Activated T-cell treated with anti-CD3 and anti-CD28 coated beads, Interleukin-2, amount 50 U/mL, for 72 hours (primary cell): ENCODE results near the gene AK1. TPM values are rescaled to one million over a fixed set of nuclear protein-coding genes. Genes with fewer than 3 reads are reported as not detected.
"Not testable (repeated sequence)": the region's sequence is repeated elsewhere in the genome, so short reads cannot be mapped to it uniquely, and the experiment has no call there.

Experiments used
- ATAC-seq, 2 donors: fragments of 150-1000 bp; cut with Tn5 transposase; replicated peaks in 1 of 2; 2 replicates each; pipeline ENCODE4 v1.10.0; 2021; ENCODE audit warnings: moderate library complexity in 2 of 2, mild to moderate bottlenecking in 1 of 2
- DNase-seq, 2 donors: peaks; one replicate each; pipeline ENCODE4 v3.0.0; 2021 to 2022; ENCODE audit warnings: mixed read lengths in 1 of 2
- H3K27ac Mint-ChIP-seq: one replicate; pipeline ENCODE4 v1.8.0; 2022; ENCODE audit warnings: mild to moderate bottlenecking, moderate library complexity, mixed read lengths
- H3K27me3 Mint-ChIP-seq: one replicate; pipeline ENCODE4 v1.8.0; 2022; ENCODE audit warnings: low read depth, mixed read lengths
- H3K36me3 Mint-ChIP-seq, 2 donors: one replicate each; pipeline ENCODE4 v1.8.0; 2022; ENCODE audit warnings: mixed read lengths in 2 of 2, mild to moderate bottlenecking in 1 of 2; ENCODE audit not compliant: insufficient read depth in 2 of 2
- H3K4me1 Mint-ChIP-seq: one replicate; pipeline ENCODE4 v1.8.0; 2022; ENCODE audit warnings: low read depth, mixed read lengths
- H3K4me3 Mint-ChIP-seq, 2 donors: one replicate each; pipeline ENCODE4 v1.8.0; 2022; ENCODE audit warnings: mild to moderate bottlenecking in 2 of 2, mixed read lengths in 2 of 2, moderate library complexity in 2 of 2
- H3K9me3 Mint-ChIP-seq, 2 donors: one replicate each; pipeline ENCODE4 v1.8.0; 2022; ENCODE audit warnings: mixed read lengths in 2 of 2
- total RNA-seq, 2 donors: library from RNA; stranded (reverse); gene quantifications; one replicate each; pipeline ENCODE4 v1.2.3, GENCODE V29; 2022

AK1 gene
- total RNA-seq, 2 donors from 2014 or later, result 37.7 to 41.9 TPM

- peaks cover 6% of the 10 kb centered on the region for H3K4me1 Mint-ChIP-seq
- H3K36me3 Mint-ChIP-seq, result peaks cover 6 to 25% of the 10 kb centered on the region in 2 donors
- DNase-seq (no peak), ATAC-seq (no peak)
- no peak overlapping the region for H3K4me3 Mint-ChIP-seq
- H3K27ac Mint-ChIP-seq, result no peak overlapping the region
- H3K27me3 Mint-ChIP-seq, result no peaks in the 10 kb centered on the region
- H3K9me3 Mint-ChIP-seq, result no peaks in the 10 kb centered on the region
These were observed 9.0 kb upstream of the AK1 start for GRCh38 chr9:127886401-127886972.

GRCh38 chr9:127885508-127886281 is 8.2 kb upstream of the AK1 start:
- H3K27me3 Mint-ChIP-seq, result no peaks in the 10 kb centered on the region
- no peaks in the 10 kb centered on the region for H3K9me3 Mint-ChIP-seq
- DNase-seq (no peak), ATAC-seq (no peak)
- H3K4me3 Mint-ChIP-seq, result no peak overlapping the region
- peaks cover 6% of the 10 kb centered on the region for H3K4me1 Mint-ChIP-seq
- H3K36me3 Mint-ChIP-seq, result peaks cover 6 to 20% of the 10 kb centered on the region in 2 donors
- no peak overlapping the region for H3K27ac Mint-ChIP-seq

DNA sequence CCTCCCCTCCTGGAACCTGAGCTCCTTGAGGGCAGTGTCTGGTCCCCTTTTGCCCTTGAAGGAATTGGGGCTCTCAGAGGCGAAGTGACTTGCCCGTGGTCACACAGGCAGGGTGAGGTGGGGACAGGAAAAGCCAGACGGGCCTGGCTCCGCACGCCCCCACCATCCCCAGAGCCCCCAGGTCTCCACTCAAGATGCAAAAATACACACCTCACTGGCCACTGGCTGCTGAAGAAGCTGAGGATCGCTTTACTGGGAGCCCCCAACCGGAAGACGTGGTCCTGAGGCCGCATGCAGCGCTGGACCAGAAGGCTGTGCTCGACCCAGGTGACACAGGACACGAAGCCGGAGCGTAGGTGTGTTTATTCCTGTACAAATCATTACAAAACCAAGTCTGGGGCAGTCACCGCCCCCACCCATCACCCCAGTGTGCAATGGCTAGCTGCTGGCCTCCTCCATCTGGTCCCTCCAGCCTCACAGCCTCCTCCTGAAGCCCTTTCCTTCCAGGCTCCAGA is 7.6 kb upstream of the AK1 start:
- H3K27me3 Mint-ChIP-seq, result no peaks in the 10 kb centered on the region
- H3K27ac Mint-ChIP-seq, result no peak overlapping the region
- DNase-seq (no peak), ATAC-seq (no peak)
- no peaks in the 10 kb centered on the region for H3K9me3 Mint-ChIP-seq
- H3K4me1 Mint-ChIP-seq, result peaks cover 6% of the 10 kb centered on the region
- H3K36me3 Mint-ChIP-seq, result peaks cover 6 to 17% of the 10 kb centered on the region in 2 donors
- H3K4me3 Mint-ChIP-seq, result no peak overlapping the region

DNA sequence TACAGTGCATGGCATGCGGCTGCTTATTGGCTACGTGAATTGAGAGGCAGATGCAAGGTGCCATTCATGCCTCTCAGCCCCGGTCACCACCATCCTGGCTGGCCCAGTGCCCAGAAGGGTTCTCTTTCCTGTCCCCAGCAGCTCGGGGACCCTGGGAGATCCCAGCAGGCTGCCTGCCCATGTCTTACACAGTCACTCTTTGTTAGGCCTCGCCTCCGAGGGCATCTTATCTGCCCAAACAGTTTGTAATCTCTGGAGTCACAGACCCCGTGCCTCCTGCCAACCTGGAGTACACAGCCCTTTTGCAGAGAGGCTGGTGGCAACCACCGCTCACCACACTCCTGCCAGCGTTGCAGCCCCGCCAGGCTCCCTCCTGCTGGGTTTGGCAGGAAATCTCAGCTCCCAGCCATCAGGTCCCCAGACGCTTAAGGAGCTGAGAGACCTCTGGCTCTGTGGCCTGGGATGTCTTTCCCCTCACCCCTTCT is 7.0 kb upstream of the AK1 start:
- Mint-ChIP-seq H3K27me3 (no peaks in the 10 kb centered on the region), H3K27ac (peak overlapping the region; percentile 4), H3K4me1 (peaks cover 6% of the 10 kb centered on the region), H3K9me3 (no peaks in the 10 kb centered on the region), H3K36me3 (peaks cover 6 to 15% of the 10 kb centered on the region in 2 donors), H3K4me3 (no peak overlapping the region)
- DNase-seq, result no peak
- ATAC-seq, result no peak

DNA sequence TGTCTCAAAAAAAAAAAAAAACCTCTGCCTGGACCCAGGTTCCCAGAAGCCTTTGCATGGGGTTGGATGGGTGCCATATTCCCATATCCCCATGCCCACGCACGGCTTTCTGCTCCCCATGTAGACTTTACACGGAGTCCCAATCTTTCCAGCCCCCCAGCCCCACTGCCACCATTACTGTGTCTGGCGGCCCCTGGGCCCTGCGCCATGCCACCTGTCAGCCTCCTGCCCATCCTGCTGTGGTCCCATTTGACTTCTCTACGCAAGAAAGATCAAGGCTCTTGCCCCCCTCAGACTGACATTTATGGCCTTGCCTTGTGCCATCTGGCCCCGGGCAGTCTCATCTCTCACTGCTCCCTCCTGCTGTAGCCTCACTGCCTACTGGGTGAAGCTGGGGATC is 6.5 kb upstream of the AK1 start:
- Mint-ChIP-seq H3K4me1 (peaks cover 6% of the 10 kb centered on the region), H3K36me3 (peaks cover 6 to 15% of the 10 kb centered on the region in 2 donors), H3K27ac (peak overlapping the region; percentile 4), H3K9me3 (no peaks in the 10 kb centered on the region), H3K27me3 (no peaks in the 10 kb centered on the region), H3K4me3 (no peak overlapping the region)
- ATAC-seq, result no peak
- no peak for DNase-seq

DNA sequence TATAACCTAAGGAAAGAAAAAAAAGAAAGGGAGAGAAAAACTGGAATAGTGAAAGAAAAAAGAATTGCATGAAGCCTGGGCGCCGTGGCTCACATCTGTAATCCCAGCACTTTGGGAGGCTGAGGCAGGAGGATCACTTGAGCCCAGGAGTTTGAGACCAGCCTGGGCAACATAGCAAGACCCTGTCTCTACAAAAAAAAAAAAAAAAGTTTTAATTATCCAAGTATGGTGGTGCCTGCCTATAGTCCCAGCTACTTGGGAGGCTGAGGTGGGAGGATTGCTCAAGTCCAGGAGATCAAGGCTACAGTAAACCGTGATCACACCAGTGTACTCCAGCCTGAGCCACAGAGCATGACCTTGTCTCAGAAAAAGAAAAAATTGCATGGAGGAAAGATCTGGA is 4.2 kb upstream of the AK1 start:
- H3K27ac Mint-ChIP-seq, ATAC-seq, H3K4me3 Mint-ChIP-seq, H3K27me3 Mint-ChIP-seq, H3K9me3 Mint-ChIP-seq, H3K4me1 Mint-ChIP-seq, DNase-seq: not testable (repeated sequence)
- H3K36me3 Mint-ChIP-seq, result peaks cover 3 to 10% of the 10 kb centered on the region in 2 donors

- no peaks in the 10 kb centered on the region for H3K4me1 Mint-ChIP-seq
- H3K9me3 Mint-ChIP-seq, result no peaks in the 10 kb centered on the region
- no peak overlapping the region for H3K4me3 Mint-ChIP-seq
- peaks cover 8% of the 10 kb centered on the region for H3K27me3 Mint-ChIP-seq
- DNase-seq, result no peak
- H3K27ac Mint-ChIP-seq, result no peak overlapping the region
- H3K36me3 Mint-ChIP-seq, result peaks cover 1 to 7% of the 10 kb centered on the region in 2 donors
- ATAC-seq, result no peak
These were observed 2.7 kb upstream of the AK1 start for GRCh38 chr9:127880143-127880542.

GRCh38 chr9:127878652-127879390 is 1.3 kb upstream of the AK1 start:
- Mint-ChIP-seq H3K27ac (no peak overlapping the region), H3K9me3 (no peaks in the 10 kb centered on the region), H3K4me3 (no peak overlapping the region), H3K4me1 (no peaks in the 10 kb centered on the region), H3K27me3 (peaks cover 8% of the 10 kb centered on the region), H3K36me3 (peaks cover 1 to 5% of the 10 kb centered on the region in 2 donors)
- DNase-seq (no peak), ATAC-seq (no peak)

DNA sequence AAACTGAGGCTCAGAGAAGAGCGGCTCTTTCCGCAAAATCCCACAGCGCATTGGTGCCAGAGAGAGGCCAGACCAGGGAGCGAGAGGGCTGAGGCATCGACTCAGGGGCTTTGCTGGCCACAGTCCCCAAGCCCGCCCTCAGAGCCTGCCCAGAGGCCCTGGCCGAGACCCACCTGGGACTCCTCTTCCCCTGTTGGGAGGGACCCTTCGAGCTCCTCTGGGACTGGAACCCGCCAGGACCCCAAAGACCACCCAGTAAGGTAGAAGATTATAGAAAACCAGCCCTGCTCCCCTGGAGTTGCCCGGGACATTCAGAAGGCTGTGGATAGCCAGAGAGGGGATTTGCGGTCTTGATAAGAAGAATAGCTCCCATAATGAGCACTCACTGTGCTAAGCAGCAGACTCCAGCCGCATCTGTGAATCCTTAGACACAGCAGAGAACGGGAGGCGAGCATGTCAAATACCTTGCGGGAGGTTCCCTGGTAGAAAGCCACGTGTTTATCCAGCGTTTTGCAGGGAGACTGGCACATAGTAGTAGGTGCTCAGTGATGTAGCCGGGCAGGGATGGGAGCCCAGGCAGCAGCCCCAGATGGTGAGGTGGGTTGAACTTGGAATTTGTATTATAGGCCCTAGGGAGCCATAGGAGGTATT is 651 bp upstream of the AK1 start:
- Mint-ChIP-seq H3K9me3 (no peaks in the 10 kb centered on the region), H3K36me3 (peaks cover 1 to 5% of the 10 kb centered on the region in 2 donors), H3K27me3 (peaks cover 8% of the 10 kb centered on the region), H3K4me3 (peak overlapping the region; percentile 54 to 61), H3K27ac (no peak overlapping the region), H3K4me1 (no peaks in the 10 kb centered on the region)
- DNase-seq (no peak), ATAC-seq (no peak)

GRCh38 chr9:127876764-127877562 is 512 bp downstream of the AK1 start:
- no peak overlapping the region for H3K27ac Mint-ChIP-seq
- H3K4me1 Mint-ChIP-seq, result no peaks in the 10 kb centered on the region
- H3K27me3 Mint-ChIP-seq, result peaks cover 8% of the 10 kb centered on the region
- DNase-seq (no peak), ATAC-seq (peak in 1 of 2 donors; percentile 17)
- H3K4me3 Mint-ChIP-seq, result peak overlapping the region; percentile 36 to 42
- peaks cover 0 to 1% of the 10 kb centered on the region in 2 donors for H3K36me3 Mint-ChIP-seq
- H3K9me3 Mint-ChIP-seq, result no peaks in the 10 kb centered on the region

DNA sequence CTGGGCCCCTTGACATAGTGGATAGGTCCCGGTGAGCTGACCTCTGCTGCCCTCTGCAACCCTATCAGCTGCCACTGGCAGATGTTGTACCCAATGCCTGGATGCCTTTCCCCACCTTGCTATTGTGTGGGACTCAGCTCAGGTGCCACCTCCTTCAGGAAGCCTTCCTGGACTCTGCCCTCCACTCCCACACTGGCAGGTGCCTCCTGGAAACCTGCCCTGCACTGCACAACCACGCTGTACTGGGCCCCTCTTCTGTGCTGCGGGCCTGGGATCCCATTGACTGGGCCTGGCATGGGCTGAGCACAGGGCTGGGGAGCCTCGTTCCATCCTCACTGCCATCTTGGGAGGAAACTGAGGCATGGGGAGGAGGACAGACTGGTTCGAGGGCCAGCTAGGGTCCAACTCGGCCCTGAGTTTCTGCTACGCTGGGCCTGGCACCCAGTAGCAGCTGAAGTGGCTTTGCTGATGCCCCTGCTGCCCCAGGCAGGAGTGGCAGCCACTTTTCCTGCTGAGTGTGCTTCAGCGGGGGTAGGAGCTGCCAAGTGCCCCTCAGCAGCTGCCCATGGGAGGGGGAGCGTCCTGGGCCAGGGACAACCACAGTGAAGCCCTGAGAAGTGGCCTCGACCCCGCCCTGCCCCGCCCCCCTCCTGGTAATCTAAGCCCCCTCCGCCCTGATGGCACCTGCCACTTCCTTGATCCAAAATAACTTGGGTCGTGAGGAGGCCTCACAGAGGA is 1.3 kb downstream of the AK1 start:
- no peak overlapping the region for H3K27ac Mint-ChIP-seq
- ATAC-seq, result no peak
- H3K9me3 Mint-ChIP-seq, result no peaks in the 10 kb centered on the region
- DNase-seq, result no peak
- peaks cover 0 to under 1% of the 10 kb centered on the region in 2 donors for H3K36me3 Mint-ChIP-seq
- H3K4me3 Mint-ChIP-seq, result no peak overlapping the region
- no peaks in the 10 kb centered on the region for H3K4me1 Mint-ChIP-seq
- peaks cover 8% of the 10 kb centered on the region for H3K27me3 Mint-ChIP-seq
